ENCODE measurements around the gene ABTB2.

DNA sequence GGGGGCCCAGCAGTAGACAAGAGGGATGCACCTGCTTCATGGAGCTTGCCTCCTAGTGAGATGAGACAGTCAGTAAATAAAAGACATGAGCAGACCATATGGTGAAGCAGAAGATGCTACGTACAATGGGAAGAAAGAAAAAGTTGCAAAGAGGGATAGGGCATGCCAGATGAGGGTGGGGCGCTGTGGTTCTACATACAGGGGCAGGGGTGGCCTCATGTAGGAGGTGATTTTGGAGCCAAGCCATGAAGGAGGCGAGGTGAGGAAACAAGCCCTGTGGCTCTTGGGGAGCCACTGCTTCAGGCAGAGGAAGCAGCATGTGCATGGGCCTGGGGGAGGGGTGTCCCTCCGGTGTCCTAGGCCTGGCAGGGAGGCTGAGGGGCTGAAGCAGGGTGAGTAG lies 237.2 kb downstream of the ABTB2 start:
- TF ChIP-seq, protein P1, sequence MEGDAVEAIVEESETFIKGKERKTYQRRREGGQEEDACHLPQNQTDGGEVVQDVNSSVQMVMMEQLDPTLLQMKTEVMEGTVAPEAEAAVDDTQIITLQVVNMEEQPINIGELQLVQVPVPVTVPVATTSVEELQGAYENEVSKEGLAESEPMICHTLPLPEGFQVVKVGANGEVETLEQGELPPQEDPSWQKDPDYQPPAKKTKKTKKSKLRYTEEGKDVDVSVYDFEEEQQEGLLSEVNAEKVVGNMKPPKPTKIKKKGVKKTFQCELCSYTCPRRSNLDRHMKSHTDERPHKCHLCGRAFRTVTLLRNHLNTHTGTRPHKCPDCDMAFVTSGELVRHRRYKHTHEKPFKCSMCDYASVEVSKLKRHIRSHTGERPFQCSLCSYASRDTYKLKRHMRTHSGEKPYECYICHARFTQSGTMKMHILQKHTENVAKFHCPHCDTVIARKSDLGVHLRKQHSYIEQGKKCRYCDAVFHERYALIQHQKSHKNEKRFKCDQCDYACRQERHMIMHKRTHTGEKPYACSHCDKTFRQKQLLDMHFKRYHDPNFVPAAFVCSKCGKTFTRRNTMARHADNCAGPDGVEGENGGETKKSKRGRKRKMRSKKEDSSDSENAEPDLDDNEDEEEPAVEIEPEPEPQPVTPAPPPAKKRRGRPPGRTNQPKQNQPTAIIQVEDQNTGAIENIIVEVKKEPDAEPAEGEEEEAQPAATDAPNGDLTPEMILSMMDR (IDR thresholded peaks at IDR 0.05; ENCODE audit: control extremely low read depth in 1 of 3, insufficient read depth in 1 of 3, low read depth in 1 of 3, low read length in 3 of 3): no peak
- TF ChIP-seq POLR2AphosphoS5 (IDR thresholded peaks at IDR 0.05; ENCODE audit: low read depth, low read length) (no peak), MAFK (IDR thresholded peaks at IDR 0.05; ENCODE audit: low read depth, low read length) (no peak), POLR2A (IDR thresholded peaks at IDR 0.05; ENCODE audit: control extremely low read depth in 1 of 2, low read depth in 2 of 2, low read length in 2 of 2) (no peak), RBBP5 (IDR thresholded peaks at IDR 0.05; ENCODE audit: borderline replicate concordance, low read depth, low read length) (no peak)
